ENCODE measurements around the gene PTPRN2.
"Not testable (repeated sequence)": the region's sequence is repeated elsewhere in the genome, so short reads cannot be mapped to it uniquely, and the experiment has no call there.

Gene PTPRN2

GRCh38 chr7:157727964-157728615 is 859.5 kb downstream of the PTPRN2 start:
- H3K27me3 Mint-ChIP-seq, result peaks cover 14% of the 10 kb centered on the region
- DNase-seq (ENCODE audit: low spot score in 2 of 2) (no peak), ATAC-seq (replicated peaks; ENCODE audit: extremely low read depth, poor library complexity, severe bottlenecking) (no peak)
- no peak overlapping the region for H3K4me3 Mint-ChIP-seq
- H3K9me3 Mint-ChIP-seq, result no peaks in the 10 kb centered on the region
- no peak overlapping the region for H3K27ac Mint-ChIP-seq (ENCODE audit: low read depth)
- H3K36me3 Mint-ChIP-seq (ENCODE audit: insufficient read depth), result peaks cover 1% of the 10 kb centered on the region
- H3K4me1 Mint-ChIP-seq, result no peaks in the 10 kb centered on the region

- no peak for ATAC-seq (replicated peaks; ENCODE audit: extremely low read depth, poor library complexity, severe bottlenecking)
Measured at GRCh38 chr7:157726764-157727163, 860.9 kb downstream of the PTPRN2 start.

GRCh38 chr7:157725312-157725711 is 862.3 kb downstream of the PTPRN2 start:
- not testable (repeated sequence) for H3K36me3 Mint-ChIP-seq (ENCODE audit: insufficient read depth); H3K9me3 Mint-ChIP-seq; DNase-seq (ENCODE audit: low spot score in 2 of 2); H3K4me1 Mint-ChIP-seq; H3K27ac Mint-ChIP-seq (ENCODE audit: low read depth); ATAC-seq (replicated peaks; ENCODE audit: extremely low read depth, poor library complexity, severe bottlenecking); H3K4me3 Mint-ChIP-seq
- H3K27me3 Mint-ChIP-seq, result peaks cover 17% of the 10 kb centered on the region

More at GRCh38 chr7:157726764-157727163, 860.9 kb downstream of the PTPRN2 start:
- Mint-ChIP-seq H3K27ac (ENCODE audit: low read depth) (no peak overlapping the region), H3K27me3 (peaks cover 17% of the 10 kb centered on the region), H3K36me3 (ENCODE audit: insufficient read depth) (peaks cover 1% of the 10 kb centered on the region), H3K4me3 (no peak overlapping the region), H3K4me1 (no peaks in the 10 kb centered on the region), H3K9me3 (no peaks in the 10 kb centered on the region)
- DNase-seq (ENCODE audit: low spot score in 2 of 2), result no peak

GRCh38 chr7:157723205-157723604 is 864.4 kb downstream of the PTPRN2 start:
- DNase-seq (ENCODE audit: low spot score in 2 of 2), result no peak
- H3K27me3 Mint-ChIP-seq, result peaks cover 17% of the 10 kb centered on the region
- no peak overlapping the region for H3K4me3 Mint-ChIP-seq
- no peaks in the 10 kb centered on the region for H3K9me3 Mint-ChIP-seq
- no peaks in the 10 kb centered on the region for H3K4me1 Mint-ChIP-seq
- H3K27ac Mint-ChIP-seq (ENCODE audit: low read depth), result no peak overlapping the region
- ATAC-seq (replicated peaks; ENCODE audit: extremely low read depth, poor library complexity, severe bottlenecking), result no peak
- H3K36me3 Mint-ChIP-seq (ENCODE audit: insufficient read depth), result peaks cover 1% of the 10 kb centered on the region

GRCh38 chr7:157722137-157723060 is 865.2 kb downstream of the PTPRN2 start:
- DNase-seq (ENCODE audit: low spot score in 2 of 2) (no peak), ATAC-seq (replicated peaks; ENCODE audit: extremely low read depth, poor library complexity, severe bottlenecking) (no peak)
- peaks cover 17% of the 10 kb centered on the region for H3K27me3 Mint-ChIP-seq
- no peak overlapping the region for H3K4me3 Mint-ChIP-seq
- peaks cover 1% of the 10 kb centered on the region for H3K36me3 Mint-ChIP-seq (ENCODE audit: insufficient read depth)
- H3K9me3 Mint-ChIP-seq, result no peaks in the 10 kb centered on the region
- H3K4me1 Mint-ChIP-seq, result no peaks in the 10 kb centered on the region
- H3K27ac Mint-ChIP-seq (ENCODE audit: low read depth), result no peak overlapping the region

- H3K4me3 Mint-ChIP-seq, result no peak overlapping the region
- H3K4me1 Mint-ChIP-seq, result no peaks in the 10 kb centered on the region
- no peak overlapping the region for H3K27ac Mint-ChIP-seq (ENCODE audit: low read depth)
- no peak for ATAC-seq (replicated peaks; ENCODE audit: extremely low read depth, poor library complexity, severe bottlenecking)
- H3K9me3 Mint-ChIP-seq, result no peaks in the 10 kb centered on the region
- H3K36me3 Mint-ChIP-seq (ENCODE audit: insufficient read depth), result peaks cover 1% of the 10 kb centered on the region
- DNase-seq (ENCODE audit: low spot score in 2 of 2), result no peak
- H3K27me3 Mint-ChIP-seq, result peaks cover 17% of the 10 kb centered on the region
Measured at GRCh38 chr7:157721468-157722136, 866.0 kb downstream of the PTPRN2 start.

- DNase-seq (ENCODE audit: low spot score in 2 of 2) (no peak), ATAC-seq (replicated peaks; ENCODE audit: extremely low read depth, poor library complexity, severe bottlenecking) (no peak)
- Mint-ChIP-seq H3K36me3 (ENCODE audit: insufficient read depth) (peaks cover 1% of the 10 kb centered on the region), H3K9me3 (no peaks in the 10 kb centered on the region), H3K27me3 (peaks cover 17% of the 10 kb centered on the region), H3K4me3 (no peak overlapping the region), H3K27ac (ENCODE audit: low read depth) (no peak overlapping the region), H3K4me1 (no peaks in the 10 kb centered on the region)
Measured at GRCh38 chr7:157719705-157720655, 867.6 kb downstream of the PTPRN2 start.

GRCh38 chr7:157719008-157719682 is 868.5 kb downstream of the PTPRN2 start:
- Mint-ChIP-seq H3K4me3 (no peak overlapping the region), H3K27me3 (peaks cover 14% of the 10 kb centered on the region), H3K36me3 (ENCODE audit: insufficient read depth) (peaks cover 1% of the 10 kb centered on the region), H3K9me3 (no peaks in the 10 kb centered on the region), H3K4me1 (no peaks in the 10 kb centered on the region), H3K27ac (ENCODE audit: low read depth) (no peak overlapping the region)
- no peak for ATAC-seq (replicated peaks; ENCODE audit: extremely low read depth, poor library complexity, severe bottlenecking)
- no peak for DNase-seq (ENCODE audit: low spot score in 2 of 2)

GRCh38 chr7:157718303-157719007 is 869.2 kb downstream of the PTPRN2 start:
- no peak for ATAC-seq (replicated peaks; ENCODE audit: extremely low read depth, poor library complexity, severe bottlenecking)
- peaks cover 7% of the 10 kb centered on the region for H3K27me3 Mint-ChIP-seq
- no peaks in the 10 kb centered on the region for H3K9me3 Mint-ChIP-seq
- no peak overlapping the region for H3K27ac Mint-ChIP-seq (ENCODE audit: low read depth)
- DNase-seq (ENCODE audit: low spot score in 2 of 2), result no peak
- no peaks in the 10 kb centered on the region for H3K4me1 Mint-ChIP-seq
- H3K36me3 Mint-ChIP-seq (ENCODE audit: insufficient read depth), result peaks cover 1% of the 10 kb centered on the region
- H3K4me3 Mint-ChIP-seq, result no peak overlapping the region

- Mint-ChIP-seq H3K36me3 (ENCODE audit: insufficient read depth) (no peaks in the 10 kb centered on the region), H3K27me3 (no peaks in the 10 kb centered on the region), H3K9me3 (no peaks in the 10 kb centered on the region), H3K4me3 (no peak overlapping the region), H3K4me1 (no peaks in the 10 kb centered on the region), H3K27ac (ENCODE audit: low read depth) (no peak overlapping the region)
- DNase-seq (ENCODE audit: low spot score in 2 of 2) (no peak), ATAC-seq (replicated peaks; ENCODE audit: extremely low read depth, poor library complexity, severe bottlenecking) (no peak)
Measured at GRCh38 chr7:157717211-157718174, 870.1 kb downstream of the PTPRN2 start.

All from central memory CD8-positive, alpha-beta T cell (primary cell).